ENCODE data around the gene RARA.
"Not testable (repeated sequence)": the region's sequence is repeated elsewhere in the genome, so short reads cannot be mapped to it uniquely, and the experiment has no call there.

The RARA gene

DNA sequence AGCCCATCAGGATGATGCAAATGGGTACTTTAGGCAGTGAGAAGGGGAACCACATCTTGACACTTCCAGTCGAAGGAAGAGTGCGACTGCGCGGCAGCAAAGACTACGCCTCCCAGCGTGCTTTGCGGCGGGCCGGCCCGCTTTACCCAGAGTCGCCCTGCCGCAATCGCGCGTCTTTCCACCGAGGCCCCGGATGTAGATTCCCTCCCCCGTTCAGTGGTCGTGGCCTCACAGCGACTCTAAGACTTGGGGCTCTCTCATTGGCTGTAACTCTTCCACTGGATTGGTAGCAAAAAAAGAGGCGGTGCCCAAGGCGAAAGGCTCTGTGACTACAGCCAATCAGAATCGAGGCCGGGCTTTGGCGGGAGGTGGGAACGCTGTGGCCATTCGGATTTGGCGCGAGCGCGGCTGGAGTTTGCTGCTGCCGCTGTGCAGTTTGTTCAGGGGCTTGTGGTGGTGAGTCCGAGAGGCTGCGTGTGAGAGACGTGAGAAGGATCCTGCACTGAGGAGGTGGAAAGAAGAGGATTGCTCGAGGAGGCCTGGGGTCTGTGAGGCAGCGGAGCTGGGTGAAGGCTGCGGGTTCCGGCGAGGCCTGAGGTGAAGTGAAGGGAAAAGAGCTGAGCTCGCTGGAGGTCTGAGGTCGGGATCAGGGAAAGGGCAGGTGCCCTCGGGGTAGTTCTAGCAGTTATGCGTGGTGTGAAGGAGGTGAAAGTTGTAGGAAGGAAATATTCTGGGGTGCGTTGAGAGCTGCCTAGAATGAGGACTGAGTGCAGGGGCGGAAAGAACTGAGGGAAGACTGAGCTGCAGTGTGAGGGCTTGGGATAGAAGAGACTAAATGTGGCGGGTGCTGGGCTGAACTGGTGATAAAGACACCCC lies 21.2 kb upstream of the RARA start, which contains the start of gene CDC6:
Gene CDC6 (plus strand): TSS at position 386 of the 876 bp plus-strand sequence. CDS start 1,542 bp downstream, outside the sequence.
- Histone ChIP-seq H3K9me3 (ENCODE audit: control insufficient read depth, insufficient read depth, low read length) (no peaks in the 10 kb centered on the region), H3K36me3 (ENCODE audit: insufficient read depth, low read length) (peaks cover 7% of the 10 kb centered on the region), H3K9ac (ENCODE audit: low read depth, low read length) (peak within 1 kb of the TSS; percentile 68), H3K4me1 (ENCODE audit: insufficient read depth, low read length) (no peaks in the 10 kb centered on the region; the same call in 1 of the 2 replicates)

DNA sequence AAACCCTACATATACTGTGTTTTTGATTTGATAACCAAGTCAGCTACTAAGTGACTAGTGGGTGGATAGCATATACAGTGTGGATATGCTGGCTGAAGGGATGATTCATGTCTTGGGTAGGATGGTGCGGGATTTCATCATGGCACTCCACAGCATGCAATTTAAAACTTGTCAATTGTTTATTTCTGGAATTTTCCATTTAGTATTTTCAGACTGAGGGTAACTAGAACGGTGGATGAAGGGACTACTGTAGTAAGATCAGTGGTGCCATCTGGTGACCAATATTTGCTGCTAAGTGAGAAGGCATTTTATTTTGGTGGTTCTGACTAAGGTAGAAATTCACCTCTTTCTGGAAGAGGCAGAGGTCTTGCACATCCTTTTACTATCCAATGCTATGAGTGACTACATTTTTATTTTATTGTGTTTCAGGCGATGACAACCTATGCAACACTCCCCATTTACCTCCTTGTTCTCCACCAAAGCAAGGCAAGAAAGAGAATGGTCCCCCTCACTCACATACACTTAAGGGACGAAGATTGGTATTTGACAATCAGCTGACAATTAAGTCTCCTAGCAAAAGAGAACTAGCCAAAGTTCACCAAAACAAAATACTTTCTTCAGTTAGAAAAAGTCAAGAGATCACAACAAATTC lies 18.2 kb upstream of the RARA start:
- Histone ChIP-seq H3K4me1 (ENCODE audit: insufficient read depth, low read length) (peaks cover 6% of the 10 kb centered on the region; the same call in 1 of the 2 replicates), H3K36me3 (ENCODE audit: insufficient read depth, low read length) (peaks cover 22% of the 10 kb centered on the region), H3K9ac (ENCODE audit: low read depth, low read length) (no peak overlapping the region), H3K9me3 (ENCODE audit: control insufficient read depth, insufficient read depth, low read length) (no peaks in the 10 kb centered on the region)

DNA sequence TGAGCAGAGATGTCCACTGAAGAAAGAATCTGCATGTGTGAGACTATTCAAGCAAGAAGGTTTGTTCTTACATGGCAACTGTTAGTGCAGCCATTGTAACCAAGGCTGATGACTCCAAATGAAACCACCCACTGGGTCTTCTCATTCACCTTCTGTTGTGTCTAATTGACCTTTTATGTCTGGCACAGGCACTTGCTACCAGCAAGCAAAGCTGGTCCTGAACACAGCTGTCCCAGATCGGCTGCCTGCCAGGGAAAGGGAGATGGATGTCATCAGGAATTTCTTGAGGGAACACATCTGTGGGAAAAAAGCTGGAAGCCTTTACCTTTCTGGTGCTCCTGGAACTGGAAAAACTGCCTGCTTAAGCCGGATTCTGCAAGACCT lies 17.7 kb upstream of the RARA start:
- H3K4me1 ChIP-seq (ENCODE audit: insufficient read depth, low read length) = peaks cover 6% of the 10 kb centered on the region; the same call in 1 of the 2 replicates
- H3K9ac ChIP-seq (ENCODE audit: low read depth, low read length) = no peak overlapping the region
- H3K9me3 ChIP-seq (ENCODE audit: control insufficient read depth, insufficient read depth, low read length) = no peaks in the 10 kb centered on the region
- peaks cover 22% of the 10 kb centered on the region for H3K36me3 ChIP-seq (ENCODE audit: insufficient read depth, low read length)

DNA sequence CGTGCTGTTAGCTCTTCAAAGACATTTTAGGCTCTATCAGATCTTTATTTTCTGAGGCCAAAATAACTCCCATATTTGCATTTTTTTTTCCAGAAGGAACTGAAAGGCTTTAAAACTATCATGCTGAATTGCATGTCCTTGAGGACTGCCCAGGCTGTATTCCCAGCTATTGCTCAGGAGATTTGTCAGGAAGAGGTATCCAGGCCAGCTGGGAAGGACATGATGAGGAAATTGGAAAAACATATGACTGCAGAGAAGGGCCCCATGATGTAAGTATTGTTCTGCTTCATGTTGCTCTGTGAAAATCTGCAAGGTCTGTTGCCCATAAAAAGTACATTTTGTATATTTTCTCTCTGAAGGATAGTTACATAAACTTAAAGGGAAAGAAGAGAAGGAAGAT lies 15.6 kb upstream of the RARA start:
- Histone ChIP-seq H3K9ac (ENCODE audit: low read depth, low read length) (no peak overlapping the region), H3K36me3 (ENCODE audit: insufficient read depth, low read length) (peaks cover 29% of the 10 kb centered on the region), H3K9me3 (ENCODE audit: control insufficient read depth, insufficient read depth, low read length) (no peaks in the 10 kb centered on the region), H3K4me1 (ENCODE audit: insufficient read depth, low read length) (peaks cover 6% of the 10 kb centered on the region; the same call in 1 of the 2 replicates)

GRCh38 chr17:40295488-40296436 lies 13.2 kb upstream of the RARA start:
- Histone ChIP-seq H3K9me3 (ENCODE audit: control insufficient read depth, insufficient read depth, low read length) (no peaks in the 10 kb centered on the region), H3K9ac (ENCODE audit: low read depth, low read length) (no peak overlapping the region), H3K4me1 (ENCODE audit: insufficient read depth, low read length) (peaks cover 6% of the 10 kb centered on the region; the same call in 1 of the 2 replicates), H3K36me3 (ENCODE audit: insufficient read depth, low read length) (peaks cover 31% of the 10 kb centered on the region)

DNA sequence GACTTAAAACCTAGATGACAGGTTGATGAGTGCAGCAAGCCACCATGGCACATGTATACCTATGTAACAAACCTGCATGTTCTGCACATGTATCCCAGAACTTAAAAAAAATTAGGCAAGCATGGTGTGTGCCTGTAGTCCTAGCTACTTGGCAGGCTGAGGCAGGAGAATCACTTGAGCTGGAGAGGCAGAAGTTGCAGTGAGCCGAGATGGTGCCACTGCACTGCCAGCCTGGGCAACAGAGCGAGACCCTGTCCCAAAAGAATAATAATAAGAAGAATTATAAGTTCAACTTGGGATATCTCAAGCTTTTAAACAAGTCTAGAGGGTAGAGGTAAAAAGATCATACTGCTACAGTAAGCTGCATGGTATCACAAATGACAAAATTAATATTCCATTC lies 11.5 kb upstream of the RARA start:
- H3K9ac ChIP-seq (ENCODE audit: low read depth, low read length) = no peak overlapping the region

GRCh38 chr17:40298726-40299125 lies 10.3 kb upstream of the RARA start:
- Histone ChIP-seq H3K4me1 (ENCODE audit: insufficient read depth, low read length) (peaks cover 6% of the 10 kb centered on the region; the same call in 1 of the 2 replicates), H3K9ac (ENCODE audit: low read depth, low read length) (no peak overlapping the region), H3K9me3 (ENCODE audit: control insufficient read depth, insufficient read depth, low read length) (no peaks in the 10 kb centered on the region), H3K36me3 (ENCODE audit: insufficient read depth, low read length) (peaks cover 24% of the 10 kb centered on the region)

More for the DNA sequence above, 11.5 kb upstream of the RARA start:
- peaks cover 6% of the 10 kb centered on the region; the same call in 1 of the 2 replicates for H3K4me1 ChIP-seq (ENCODE audit: insufficient read depth, low read length)
- H3K9me3 ChIP-seq (ENCODE audit: control insufficient read depth, insufficient read depth, low read length) = no peaks in the 10 kb centered on the region
- H3K36me3 ChIP-seq (ENCODE audit: insufficient read depth, low read length) = peaks cover 25% of the 10 kb centered on the region

- H3K9me3 ChIP-seq (ENCODE audit: control insufficient read depth, insufficient read depth, low read length); H3K9ac ChIP-seq (ENCODE audit: low read depth, low read length); H3K4me1 ChIP-seq (ENCODE audit: insufficient read depth, low read length): not testable (repeated sequence)
- H3K36me3 ChIP-seq (ENCODE audit: insufficient read depth, low read length) = peaks cover 23% of the 10 kb centered on the region
Observed at GRCh38 chr17:40299159-40299757, 9.7 kb upstream of the RARA start.

- Histone ChIP-seq H3K36me3 (ENCODE audit: insufficient read depth, low read length) (peaks cover 22% of the 10 kb centered on the region), H3K4me1 (ENCODE audit: insufficient read depth, low read length) (peaks cover 2% of the 10 kb centered on the region), H3K9ac (ENCODE audit: low read depth, low read length) (no peak overlapping the region), H3K9me3 (ENCODE audit: control insufficient read depth, insufficient read depth, low read length) (no peaks in the 10 kb centered on the region)
Observed at GRCh38 chr17:40301315-40301714, 7.7 kb upstream of the RARA start.

DNA sequence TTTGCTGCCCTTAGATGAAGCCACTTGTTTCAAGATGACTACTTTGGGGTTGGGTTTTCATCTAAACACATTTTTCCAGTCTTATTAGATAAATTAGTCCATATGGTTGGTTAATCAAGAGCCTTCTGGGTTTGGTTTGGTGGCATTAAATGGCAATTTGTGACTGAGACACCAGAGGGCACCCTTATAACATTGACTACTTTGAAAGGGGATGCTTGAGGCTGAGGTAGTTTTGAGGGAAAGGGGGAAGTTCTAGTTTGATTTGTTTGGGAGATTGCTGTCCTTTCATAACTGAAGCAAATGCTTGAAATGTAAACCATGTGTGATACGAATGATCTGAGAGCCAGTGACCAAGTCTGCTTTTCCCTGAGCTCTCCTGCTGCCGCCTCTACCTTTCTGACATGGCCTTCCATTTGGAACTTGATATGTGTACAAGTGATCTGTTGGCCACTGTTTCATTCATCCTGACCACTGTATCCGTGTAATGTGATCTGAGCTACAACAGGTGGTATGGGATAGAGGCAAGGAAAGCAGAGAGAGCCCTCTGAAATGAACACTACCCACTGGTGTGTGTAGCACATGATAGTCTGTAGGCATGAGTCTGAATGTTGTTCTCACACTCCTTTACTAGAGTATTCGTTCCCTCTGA lies 5.8 kb upstream of the RARA start:
- Histone ChIP-seq H3K9me3 (ENCODE audit: control insufficient read depth, insufficient read depth, low read length) (no peaks in the 10 kb centered on the region), H3K4me1 (ENCODE audit: insufficient read depth, low read length) (peaks cover 20% of the 10 kb centered on the region), H3K36me3 (ENCODE audit: insufficient read depth, low read length) (peaks cover 16% of the 10 kb centered on the region), H3K9ac (ENCODE audit: low read depth, low read length) (no peak overlapping the region)

DNA sequence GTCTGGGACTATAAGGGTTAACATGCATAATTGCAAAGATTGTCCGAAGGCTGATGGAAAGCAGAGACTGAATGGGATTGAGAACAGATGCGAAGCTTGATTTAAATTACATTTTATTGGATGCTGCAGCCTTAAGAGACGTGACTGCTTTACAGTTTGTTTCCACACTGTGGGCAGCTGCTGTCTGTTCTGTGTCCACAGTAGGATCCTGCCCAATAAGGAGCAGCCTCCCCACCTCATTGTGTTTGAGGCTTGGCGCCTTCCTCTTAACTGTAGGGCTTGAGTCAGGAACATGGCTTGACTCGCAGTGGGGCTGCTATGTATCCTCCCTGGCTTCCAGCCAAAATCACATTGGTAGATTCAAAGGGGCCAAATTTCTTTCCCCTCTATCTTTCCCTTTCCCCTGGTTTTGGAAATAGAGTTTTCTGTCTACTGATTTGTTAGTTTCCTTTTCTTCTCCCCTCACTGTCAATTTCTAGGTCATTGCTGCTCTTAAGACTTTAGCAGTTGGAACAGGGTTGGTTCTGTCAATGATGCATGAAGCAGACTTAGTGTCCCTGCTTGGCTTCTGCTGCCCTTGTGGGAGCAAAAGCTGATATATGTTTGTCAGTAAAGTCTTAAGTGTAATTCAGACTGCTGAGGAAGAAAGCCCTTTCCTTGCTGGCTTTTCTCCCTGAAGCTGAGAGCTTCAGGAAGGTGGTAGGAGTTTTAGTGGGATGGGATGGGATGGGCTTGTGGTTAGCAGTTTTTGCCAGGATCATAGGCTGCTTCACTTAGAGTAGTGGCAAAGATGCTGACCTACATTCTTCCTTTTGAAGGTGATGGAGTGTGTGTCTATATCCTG lies 5.0 kb upstream of the RARA start:
- no peaks in the 10 kb centered on the region for H3K9me3 ChIP-seq (ENCODE audit: control insufficient read depth, insufficient read depth, low read length)
- H3K36me3 ChIP-seq (ENCODE audit: insufficient read depth, low read length) = peaks cover 16% of the 10 kb centered on the region
- H3K9ac ChIP-seq (ENCODE audit: low read depth, low read length) = no peak overlapping the region
- peaks cover 25% of the 10 kb centered on the region for H3K4me1 ChIP-seq (ENCODE audit: insufficient read depth, low read length)

DNA sequence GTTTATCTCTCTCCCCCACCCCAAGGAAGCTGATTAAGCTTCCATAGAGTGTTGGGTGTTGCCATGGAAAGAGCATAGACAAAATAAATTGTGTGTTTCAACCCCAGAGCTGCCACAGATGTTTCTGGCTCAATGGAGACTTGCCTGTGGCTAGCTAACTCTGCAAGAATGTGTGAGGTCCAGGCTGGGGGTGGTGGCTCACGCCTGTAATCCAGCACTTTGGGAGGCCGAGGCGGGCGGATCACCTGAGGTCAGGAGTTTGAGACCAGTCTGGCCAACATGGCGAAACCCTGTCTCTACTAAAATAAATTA lies 4.5 kb upstream of the RARA start:
- Histone ChIP-seq H3K36me3 (ENCODE audit: insufficient read depth, low read length) (peaks cover 16% of the 10 kb centered on the region), H3K4me1 (ENCODE audit: insufficient read depth, low read length) (peaks cover 26% of the 10 kb centered on the region)
- not testable (repeated sequence) for H3K9ac ChIP-seq (ENCODE audit: low read depth, low read length); H3K9me3 ChIP-seq (ENCODE audit: control insufficient read depth, insufficient read depth, low read length)

GRCh38 chr17:40304866-40305265 lies 4.1 kb upstream of the RARA start:
- H3K9me3 ChIP-seq (ENCODE audit: control insufficient read depth, insufficient read depth, low read length); H3K9ac ChIP-seq (ENCODE audit: low read depth, low read length): not testable (repeated sequence)
- peaks cover 16% of the 10 kb centered on the region for H3K36me3 ChIP-seq (ENCODE audit: insufficient read depth, low read length)
- H3K4me1 ChIP-seq (ENCODE audit: insufficient read depth, low read length) = peaks cover 28% of the 10 kb centered on the region
